ENCODE data around the gene KRT17. TPM values are rescaled to one million over a fixed set of nuclear protein-coding genes. Genes with fewer than 3 reads are reported as not detected.

The KRT17 gene
- total RNA-seq, 1 donor from 2014 or later = not detected

DNA sequence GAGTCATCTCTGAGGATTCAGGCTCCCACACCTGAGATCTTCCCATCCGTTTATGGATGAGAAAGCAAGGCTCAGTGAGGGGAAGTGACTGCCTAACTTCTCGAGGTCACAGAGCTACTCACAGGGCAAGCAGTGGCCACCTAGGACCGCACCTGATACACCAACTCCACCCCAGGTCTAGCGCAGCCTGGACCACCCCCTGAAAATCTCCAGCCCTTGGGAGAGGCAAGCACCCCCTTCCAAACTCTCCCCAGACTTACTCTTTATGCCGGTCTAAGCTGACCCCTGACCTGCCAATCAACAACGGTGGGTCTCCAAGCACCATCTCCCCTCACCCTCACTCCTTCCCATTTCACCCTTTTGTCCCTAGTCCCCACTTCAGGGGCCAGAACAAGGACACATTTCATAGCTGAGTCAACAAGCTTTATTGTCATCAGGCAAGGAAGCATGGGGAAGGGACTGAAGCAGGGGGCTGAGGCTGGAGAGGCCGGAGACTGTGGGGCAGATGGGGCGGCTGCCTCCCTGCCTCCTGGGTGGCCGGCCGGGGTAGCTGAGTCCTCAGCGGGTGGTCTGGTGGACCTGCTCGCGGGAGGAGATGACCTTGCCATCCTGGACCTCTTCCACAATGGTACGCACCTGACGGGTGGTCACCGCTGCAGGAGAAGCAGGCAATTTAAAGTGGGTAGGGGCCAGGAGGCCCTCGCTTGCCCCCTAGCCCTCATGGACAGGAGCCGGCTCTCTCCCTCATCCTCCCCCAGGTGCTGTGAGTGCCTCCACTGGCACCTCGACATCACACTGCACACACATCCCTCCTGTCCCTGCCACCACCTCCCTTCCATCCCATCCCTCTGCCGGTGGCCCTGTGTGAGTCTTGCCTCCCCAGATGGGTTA lies 5.1 kb downstream of the KRT17 start:
- TF ChIP-seq EZH2phosphoT487 (IDR thresholded peaks at IDR 0.05) (no peak), EZH2 (IDR thresholded peaks at IDR 0.05) (no peak)
- TF ChIP-seq, protein P1, sequence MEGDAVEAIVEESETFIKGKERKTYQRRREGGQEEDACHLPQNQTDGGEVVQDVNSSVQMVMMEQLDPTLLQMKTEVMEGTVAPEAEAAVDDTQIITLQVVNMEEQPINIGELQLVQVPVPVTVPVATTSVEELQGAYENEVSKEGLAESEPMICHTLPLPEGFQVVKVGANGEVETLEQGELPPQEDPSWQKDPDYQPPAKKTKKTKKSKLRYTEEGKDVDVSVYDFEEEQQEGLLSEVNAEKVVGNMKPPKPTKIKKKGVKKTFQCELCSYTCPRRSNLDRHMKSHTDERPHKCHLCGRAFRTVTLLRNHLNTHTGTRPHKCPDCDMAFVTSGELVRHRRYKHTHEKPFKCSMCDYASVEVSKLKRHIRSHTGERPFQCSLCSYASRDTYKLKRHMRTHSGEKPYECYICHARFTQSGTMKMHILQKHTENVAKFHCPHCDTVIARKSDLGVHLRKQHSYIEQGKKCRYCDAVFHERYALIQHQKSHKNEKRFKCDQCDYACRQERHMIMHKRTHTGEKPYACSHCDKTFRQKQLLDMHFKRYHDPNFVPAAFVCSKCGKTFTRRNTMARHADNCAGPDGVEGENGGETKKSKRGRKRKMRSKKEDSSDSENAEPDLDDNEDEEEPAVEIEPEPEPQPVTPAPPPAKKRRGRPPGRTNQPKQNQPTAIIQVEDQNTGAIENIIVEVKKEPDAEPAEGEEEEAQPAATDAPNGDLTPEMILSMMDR (IDR thresholded peaks at IDR 0.05) = no peak
- Histone ChIP-seq H3F3A (ENCODE audit: low read depth) (no peaks in the 10 kb centered on the region), H3K4me1 (peaks cover 4% of the 10 kb centered on the region), H3K79me2 (ENCODE audit: low read depth) (no peaks in the 10 kb centered on the region), H2AFZ (replicated peaks) (no peak overlapping the region), H3K9ac (no peak overlapping the region), H3K4me3 (no peak overlapping the region), H3K27ac (no peak overlapping the region), H3K27me3 (no peaks in the 10 kb centered on the region), H4K20me1 (ENCODE audit: low read depth) (no peaks in the 10 kb centered on the region), H3K4me2 (no peak overlapping the region), H3K36me3 (no peaks in the 10 kb centered on the region), H3K9me3 (ENCODE audit: low read depth) (no peaks in the 10 kb centered on the region)
- peaks cover 9% of the 10 kb centered on the region for H3K27me3 Mint-ChIP-seq (ENCODE audit: insufficient read depth, low read depth)
- peak overlapping the region; percentile 93 for H3K27ac Mint-ChIP-seq
- H3K4me1 Mint-ChIP-seq = peaks cover 21% of the 10 kb centered on the region
- H3K9me3 Mint-ChIP-seq = no peaks in the 10 kb centered on the region
- no peaks in the 10 kb centered on the region for H3K36me3 Mint-ChIP-seq
- no peak overlapping the region for H3K4me3 Mint-ChIP-seq
- no peak for DNase-seq (ENCODE audit: low spot score)

DNA sequence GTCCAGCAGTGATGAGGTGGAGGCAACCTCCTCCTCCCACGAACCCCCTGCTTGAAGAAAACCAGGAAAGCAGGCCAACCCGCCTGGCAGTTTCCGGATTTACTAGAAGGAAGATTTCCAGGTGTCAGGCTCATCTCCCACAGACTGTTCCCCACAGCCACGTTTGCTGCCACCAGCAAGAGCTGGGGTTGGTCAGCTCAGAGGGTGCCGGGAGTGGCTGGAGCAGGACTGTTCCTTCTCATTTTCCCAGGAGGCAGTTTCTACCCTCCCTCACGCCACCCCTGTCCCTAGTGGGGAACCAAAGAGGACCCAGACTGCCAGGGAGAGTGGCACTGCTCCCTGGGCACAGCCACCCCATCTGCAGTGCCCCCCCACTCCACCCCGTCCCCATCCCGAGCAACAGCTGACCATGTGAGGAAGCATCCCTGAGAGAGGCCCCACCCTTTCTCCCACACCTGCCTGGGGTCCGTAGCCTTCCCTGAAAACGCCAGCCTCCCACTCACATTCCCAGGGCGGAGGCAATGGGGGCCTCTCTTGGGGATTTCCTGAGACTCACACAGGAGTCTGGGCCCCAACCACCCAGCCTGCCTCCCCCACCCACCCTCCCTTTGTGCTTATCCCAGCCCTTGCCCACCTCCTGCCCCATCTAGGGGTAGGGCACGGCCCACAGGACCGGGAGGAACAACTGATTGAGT lies 5.9 kb downstream of the KRT17 start:
- Mint-ChIP-seq H3K27ac (no peak overlapping the region), H3K4me1 (peaks cover 21% of the 10 kb centered on the region), H3K27me3 (ENCODE audit: insufficient read depth, low read depth) (peaks cover 9% of the 10 kb centered on the region), H3K36me3 (no peaks in the 10 kb centered on the region), H3K4me3 (no peak overlapping the region), H3K9me3 (no peaks in the 10 kb centered on the region)
- Histone ChIP-seq H3K4me2 (no peak overlapping the region), H3K9me3 (ENCODE audit: low read depth) (no peaks in the 10 kb centered on the region), H2AFZ (replicated peaks) (peak overlapping the region; percentile 52), H3K36me3 (no peaks in the 10 kb centered on the region), H3K4me3 (no peak overlapping the region), H3K27ac (no peak overlapping the region), H3K4me1 (peaks cover 4% of the 10 kb centered on the region), H4K20me1 (ENCODE audit: low read depth) (no peaks in the 10 kb centered on the region), H3K79me2 (ENCODE audit: low read depth) (no peaks in the 10 kb centered on the region), H3F3A (ENCODE audit: low read depth) (no peaks in the 10 kb centered on the region), H3K9ac (no peak overlapping the region), H3K27me3 (no peaks in the 10 kb centered on the region)
- no peak for TF ChIP-seq EZH2phosphoT487 (IDR thresholded peaks at IDR 0.05)
- DNase-seq (ENCODE audit: low spot score) = no peak

DNA sequence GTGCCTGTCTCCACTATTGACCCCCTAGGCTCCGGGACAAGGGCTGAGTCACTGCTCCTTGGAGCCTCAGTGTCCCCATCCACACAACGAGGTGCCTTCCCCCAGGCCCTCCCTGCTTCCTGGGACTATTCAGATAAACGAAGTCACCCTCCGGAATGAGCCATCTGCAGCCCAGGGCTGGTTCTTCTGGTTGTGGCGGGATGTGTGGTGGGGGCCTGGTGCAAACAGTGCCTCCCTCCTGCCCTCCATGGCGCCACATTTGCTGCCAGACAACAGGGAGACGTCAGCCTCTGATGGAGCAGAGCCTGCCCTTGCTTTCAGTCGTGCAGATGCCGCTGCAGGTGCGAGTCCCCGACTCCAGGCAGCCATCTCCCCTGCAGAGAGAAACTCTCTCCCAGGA lies 6.7 kb downstream of the KRT17 start:
- H2AFZ ChIP-seq (replicated peaks) = no peak overlapping the region
- no peak for DNase-seq (ENCODE audit: low spot score)
- H3K4me3 ChIP-seq = no peak overlapping the region
- H3K4me1 ChIP-seq = no peaks in the 10 kb centered on the region
- H4K20me1 ChIP-seq (ENCODE audit: low read depth) = no peaks in the 10 kb centered on the region
- H3K4me2 ChIP-seq = no peak overlapping the region
- H3K9ac ChIP-seq = no peak overlapping the region
- H3K27ac ChIP-seq = no peak overlapping the region
- H3K27ac Mint-ChIP-seq = no peak overlapping the region
- H3K4me3 Mint-ChIP-seq = no peak overlapping the region
- peaks cover 9% of the 10 kb centered on the region for H3K27me3 Mint-ChIP-seq (ENCODE audit: insufficient read depth, low read depth)
- peaks cover 21% of the 10 kb centered on the region for H3K4me1 Mint-ChIP-seq
- no peaks in the 10 kb centered on the region for H3K79me2 ChIP-seq (ENCODE audit: low read depth)
- H3K27me3 ChIP-seq = no peaks in the 10 kb centered on the region
- no peaks in the 10 kb centered on the region for H3K36me3 ChIP-seq
- H3K36me3 Mint-ChIP-seq = no peaks in the 10 kb centered on the region
- H3K9me3 ChIP-seq (ENCODE audit: low read depth) = no peaks in the 10 kb centered on the region
- no peak for TF ChIP-seq EZH2phosphoT487 (IDR thresholded peaks at IDR 0.05)
- TF ChIP-seq EZH2 (IDR thresholded peaks at IDR 0.05) = no peak
- TF ChIP-seq, protein P1 (IDR thresholded peaks at IDR 0.05) = no peak
- no peaks in the 10 kb centered on the region for H3F3A ChIP-seq (ENCODE audit: low read depth)
- no peaks in the 10 kb centered on the region for H3K9me3 Mint-ChIP-seq

Data from neural progenitor cell (in vitro differentiated cells).